GM18870 (cell line): ENCODE results near the gene FER1L5.

Experiments used
- ATAC-seq: cut with Tn5 transposase; IDR thresholded peaks from one replicate; pipeline ENCODE4 v1.9.1; 2021; ENCODE audit warnings: moderate library complexity; ENCODE audit not compliant: unreplicated experiment

FER1L5 gene

DNA sequence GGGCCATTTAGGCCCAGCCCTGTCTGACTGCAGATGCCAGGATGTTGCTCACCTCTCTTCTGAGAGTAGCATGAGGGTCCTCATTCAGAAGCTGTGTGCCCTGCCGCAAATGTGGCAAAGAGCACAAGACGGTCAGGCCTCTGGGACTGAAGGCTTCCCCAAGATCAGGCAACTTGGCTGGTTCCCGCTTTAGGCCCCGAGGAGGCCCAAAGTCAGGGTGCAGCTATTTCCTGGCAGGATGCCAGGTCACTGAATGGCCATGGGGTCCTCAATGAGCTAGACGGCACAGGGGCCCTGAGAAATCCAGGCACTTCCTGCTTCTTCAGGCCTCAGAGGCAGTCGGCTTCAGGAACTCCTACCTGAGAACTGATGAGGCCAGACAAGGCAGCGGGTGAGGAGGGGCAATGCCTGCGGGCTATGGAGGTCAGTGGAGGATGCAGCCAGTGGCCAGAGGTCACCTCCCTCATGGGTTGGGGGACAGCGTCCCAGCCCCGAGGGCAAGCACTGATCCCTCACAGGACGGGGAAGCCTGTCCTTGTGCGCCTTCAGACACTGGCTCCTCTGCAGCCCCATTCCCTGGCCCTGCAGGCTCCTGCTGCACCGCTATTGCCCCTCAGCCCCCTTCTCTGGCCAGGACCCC lies 52.4 kb downstream of the FER1L5 start:
- no peak for ATAC-seq

DNA sequence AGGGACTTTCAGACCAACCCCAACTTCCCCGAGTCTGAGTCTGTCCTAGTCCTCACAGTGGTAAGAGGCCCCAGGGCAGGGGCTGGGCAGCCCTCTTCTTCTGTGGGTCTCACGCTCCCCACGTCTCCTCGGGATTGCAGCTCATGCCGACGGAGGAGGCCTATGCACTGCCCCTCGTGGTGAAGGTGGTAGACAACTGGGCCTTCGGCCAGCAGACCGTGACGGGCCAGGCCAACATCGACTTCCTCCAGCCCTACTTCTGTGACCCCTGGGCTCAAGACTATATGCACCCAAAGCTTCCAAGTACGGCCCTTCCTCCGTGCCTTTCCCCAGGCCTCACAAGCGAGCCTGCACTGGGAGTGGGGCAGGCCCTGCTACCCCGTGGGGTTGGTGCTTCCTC lies 53.0 kb downstream of the FER1L5 start:
- no peak for ATAC-seq

DNA sequence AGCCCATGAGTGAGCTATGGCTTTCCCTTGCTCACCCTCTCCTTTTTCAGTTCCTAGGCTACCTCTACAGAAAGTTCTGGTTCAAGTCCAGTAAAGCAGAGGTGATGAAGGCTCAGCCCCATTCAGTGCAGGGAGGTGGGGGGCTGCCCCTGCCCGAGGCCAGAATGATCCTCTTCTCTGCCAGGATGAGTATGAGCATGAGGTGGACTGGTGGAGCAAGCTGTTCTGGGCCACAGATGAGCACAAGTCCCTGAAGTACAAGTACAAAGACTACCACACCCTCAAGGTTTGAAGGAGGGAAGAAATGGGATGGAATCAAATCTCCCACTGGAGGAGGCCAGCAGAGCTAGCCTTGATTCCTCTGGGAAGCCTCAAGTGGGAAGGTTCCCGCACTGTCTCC lies 54.9 kb downstream of the FER1L5 start:
- no peak for ATAC-seq

DNA sequence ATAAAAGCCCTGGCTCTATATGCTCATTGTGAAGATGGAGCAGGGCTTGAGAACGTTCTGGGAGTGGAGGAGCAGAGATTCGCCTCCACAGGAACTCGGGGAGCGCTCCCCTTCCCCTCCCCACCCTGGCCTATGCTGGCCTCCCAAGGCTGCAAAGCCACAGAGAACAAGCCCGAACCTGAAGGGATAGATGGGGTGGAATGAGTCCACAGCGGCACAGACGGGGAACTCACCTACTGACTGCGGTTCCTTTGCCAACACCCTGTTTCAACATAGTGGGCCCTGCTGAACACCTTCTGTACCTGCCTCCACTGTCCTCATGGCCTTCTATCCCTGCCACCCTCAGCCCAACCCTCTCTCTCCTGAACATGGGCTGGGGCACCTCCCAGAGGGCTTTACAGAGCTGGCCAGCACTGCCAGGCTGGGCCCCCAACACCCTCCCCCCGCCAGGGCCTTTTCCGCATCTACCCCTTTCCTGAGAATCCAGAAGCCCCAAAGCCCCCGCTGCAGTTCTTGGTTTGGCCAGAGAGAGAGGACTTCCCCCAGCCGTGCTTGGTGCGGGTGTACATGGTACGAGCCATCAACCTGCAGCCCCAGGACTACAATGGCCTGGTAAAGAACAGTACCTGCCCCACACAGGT lies 55.8 kb downstream of the FER1L5 start:
- ATAC-seq: no peak

DNA sequence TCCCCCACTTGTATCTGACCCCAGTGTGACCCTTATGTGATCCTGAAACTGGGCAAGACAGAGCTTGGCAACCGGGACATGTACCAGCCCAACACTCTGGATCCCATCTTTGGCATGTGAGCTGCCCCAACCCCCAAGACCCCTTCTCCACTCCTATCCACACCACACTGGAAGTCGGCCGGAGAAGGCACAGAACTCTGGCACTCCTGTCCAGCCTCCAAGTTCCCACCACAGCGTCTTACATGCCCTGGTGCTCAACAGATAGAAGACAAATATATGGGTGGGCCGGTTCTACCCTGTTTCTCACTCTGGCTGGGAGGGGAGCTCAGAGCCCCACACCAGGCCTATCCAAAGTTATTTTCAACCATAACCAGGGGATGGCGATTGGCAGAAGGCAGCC lies 56.5 kb downstream of the FER1L5 start:
- ATAC-seq: no peak

DNA sequence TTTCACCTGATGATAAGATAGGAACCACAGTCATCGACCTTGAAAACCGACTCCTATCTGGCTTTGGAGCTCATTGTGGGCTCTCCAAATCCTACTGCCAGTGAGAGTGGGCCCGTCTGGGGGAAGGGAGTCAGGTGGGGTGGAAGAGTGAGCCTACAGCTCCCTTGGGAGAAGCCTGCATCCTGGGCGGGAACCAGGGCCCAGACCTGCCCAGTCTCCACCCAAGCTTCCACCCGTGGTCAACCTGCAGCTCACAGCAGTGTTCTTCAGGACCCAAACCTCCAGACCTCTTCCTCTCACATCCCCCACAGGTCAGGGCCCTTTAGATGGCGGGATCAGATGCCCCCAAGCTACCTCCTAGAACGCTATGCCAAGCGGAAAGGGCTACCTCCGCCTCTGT lies 57.1 kb downstream of the FER1L5 start:
- ATAC-seq: no peak

DNA sequence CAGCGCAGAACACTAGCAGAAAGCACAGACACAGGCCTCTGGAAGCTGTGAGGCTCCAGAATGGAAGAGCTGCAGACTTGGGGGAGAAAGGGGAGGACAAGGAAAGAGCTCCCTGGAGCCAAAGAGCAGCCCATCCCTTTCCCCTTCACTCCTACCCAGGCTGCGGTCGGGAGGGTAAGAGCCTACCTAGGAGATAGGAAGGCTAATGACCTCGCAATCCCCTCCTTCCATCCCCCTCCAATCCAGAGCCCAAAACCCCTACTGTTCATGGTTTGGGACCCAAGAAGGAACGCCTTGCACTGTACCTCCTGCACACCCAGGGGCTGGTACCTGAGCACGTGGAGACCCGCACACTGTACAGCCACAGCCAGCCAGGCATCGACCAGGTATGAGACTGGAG lies 57.5 kb downstream of the FER1L5 start:
- ATAC-seq: no peak

DNA sequence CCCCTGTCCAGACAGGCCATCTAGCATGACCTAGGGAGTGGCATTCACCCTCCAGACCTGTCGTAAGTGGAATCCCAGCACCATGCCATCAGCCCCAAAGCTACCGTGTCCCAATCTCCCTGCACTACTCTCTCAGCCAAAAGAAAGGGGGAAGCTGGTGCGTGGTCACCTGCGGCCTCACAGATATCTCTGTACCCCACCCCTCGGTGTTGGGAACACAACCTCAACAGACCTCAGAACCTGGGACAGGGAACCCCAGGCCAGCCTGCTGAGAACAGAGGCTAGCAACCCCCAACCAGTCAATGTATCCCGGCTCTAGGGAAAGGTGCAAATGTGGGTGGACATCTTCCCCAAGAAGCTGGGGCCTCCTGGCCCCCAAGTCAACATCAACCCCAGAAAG lies 59.1 kb downstream of the FER1L5 start:
- ATAC-seq: no peak

DNA sequence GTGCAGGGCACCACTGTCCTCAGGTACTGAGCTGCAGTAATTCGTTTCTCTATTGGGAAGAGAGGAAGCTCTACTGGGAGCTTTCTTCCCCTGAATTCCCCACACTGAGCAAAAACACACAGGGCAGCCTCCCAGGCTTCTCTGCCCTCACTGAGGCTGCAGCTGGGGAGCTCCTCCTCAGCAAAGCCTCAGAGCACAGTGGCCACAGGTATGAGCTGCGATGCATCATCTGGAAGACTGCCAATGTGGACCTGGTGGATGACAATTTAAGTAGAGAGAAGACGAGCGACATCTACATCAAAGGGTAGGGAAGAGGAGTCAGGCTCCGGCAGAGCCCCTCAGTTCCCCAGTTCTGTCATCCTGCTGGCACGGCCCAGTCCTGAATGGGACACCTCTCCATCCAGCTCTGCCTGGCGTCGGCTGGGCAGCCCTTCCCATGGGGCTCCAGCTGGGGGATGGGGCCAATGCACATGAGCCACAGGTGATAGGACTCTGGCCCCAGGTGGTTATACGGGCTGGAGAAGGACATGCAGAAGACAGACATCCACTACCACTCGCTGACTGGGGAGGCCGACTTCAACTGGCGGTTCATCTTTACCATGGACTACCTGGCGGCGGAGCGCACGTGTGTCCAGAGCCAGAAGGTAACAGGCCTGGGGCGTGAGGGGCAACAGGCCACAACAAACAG lies 59.7 kb downstream of the FER1L5 start:
- no peak for ATAC-seq

DNA sequence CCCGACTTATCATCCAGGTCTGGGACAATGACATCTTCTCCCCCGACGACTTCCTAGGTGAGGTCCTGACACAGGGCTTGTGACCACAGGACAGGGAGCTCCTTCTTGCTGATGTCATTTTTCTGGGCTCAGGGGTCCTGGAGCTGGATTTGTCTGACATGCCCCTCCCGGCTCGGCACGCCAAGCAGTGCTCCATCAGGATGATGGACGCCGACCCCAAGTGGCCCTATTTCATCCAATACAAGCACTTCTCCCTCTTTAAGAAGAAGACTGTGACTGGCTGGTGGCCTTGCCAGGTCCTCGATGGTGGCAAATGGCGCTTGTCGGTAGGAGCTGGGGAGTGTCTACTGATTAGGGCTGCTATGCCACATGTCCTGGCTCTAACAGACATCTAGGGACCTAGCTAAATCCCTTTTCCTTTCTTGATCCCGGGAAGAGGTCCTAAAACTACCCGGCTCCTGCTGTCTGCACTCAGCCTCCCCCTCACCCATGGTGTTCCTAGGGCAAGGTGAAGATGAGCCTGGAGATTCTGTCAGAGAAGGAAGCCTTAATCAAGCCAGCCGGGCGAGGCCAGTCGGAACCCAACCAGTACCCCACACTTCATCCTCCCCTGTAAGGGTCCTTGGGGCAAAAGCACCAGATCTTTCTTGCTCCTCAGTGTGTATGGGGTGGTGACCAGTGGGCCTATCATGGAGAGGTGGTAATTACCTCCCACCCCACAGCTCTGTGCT lies 60.6 kb downstream of the FER1L5 start:
- ATAC-seq: no peak

DNA sequence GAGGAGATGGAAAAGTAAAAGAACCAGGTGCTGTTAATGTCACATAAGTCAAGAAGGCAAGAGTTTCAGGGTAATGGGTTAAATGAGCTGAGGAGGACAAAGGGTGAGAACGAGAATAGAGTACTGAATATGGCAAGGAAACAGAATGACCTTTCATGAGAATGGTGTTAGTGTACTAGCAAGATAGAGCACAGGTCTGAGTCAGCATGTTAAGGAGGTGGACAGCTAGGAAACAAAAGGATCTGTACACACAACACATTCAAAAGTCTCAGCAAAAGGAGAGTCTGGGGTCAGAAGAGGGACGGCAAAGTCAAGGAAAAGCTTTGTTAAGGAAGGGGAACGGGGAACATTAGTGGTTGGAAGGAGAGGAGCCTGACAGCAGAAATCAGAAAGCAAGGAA lies 68.4 kb downstream of the FER1L5 start:
- ATAC-seq: no peak

DNA sequence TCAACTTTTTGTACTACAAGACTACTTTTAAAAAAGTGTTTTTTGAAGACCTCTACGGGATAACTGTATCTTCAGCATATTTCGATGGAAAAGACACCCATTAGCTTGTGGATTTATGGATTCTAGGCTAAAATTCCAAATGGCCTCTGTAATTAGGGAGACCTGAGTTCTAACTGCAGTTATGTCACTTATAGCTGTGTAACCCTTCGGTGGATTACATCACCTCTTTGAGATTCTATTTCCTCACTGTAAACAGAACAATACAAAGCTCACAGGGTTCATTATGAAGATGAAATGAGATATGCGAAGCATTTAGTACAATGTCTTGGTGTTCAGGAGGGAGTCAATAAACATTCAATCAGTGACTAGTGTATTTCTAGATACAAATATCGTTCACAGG lies 73.1 kb downstream of the FER1L5 start:
- ATAC-seq: no peak

DNA sequence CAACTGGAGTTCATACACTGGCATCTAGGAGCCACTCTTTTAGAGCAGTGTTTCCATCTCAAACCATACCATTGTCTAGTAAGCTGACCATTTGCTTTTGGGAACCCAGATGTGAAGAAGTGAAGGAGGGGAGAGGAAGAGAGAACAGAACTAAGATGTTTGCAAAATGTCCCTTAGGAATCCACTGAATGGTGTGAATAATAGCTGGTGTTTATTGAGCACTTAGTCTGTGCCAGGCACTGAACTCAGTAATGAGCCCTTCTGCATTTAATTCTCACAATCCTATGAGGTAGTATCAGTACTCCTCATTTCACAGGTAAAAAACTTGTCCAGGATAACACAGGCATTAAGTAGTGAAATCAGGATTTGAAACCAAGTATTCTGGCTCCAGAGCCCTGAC lies 73.8 kb downstream of the FER1L5 start:
- ATAC-seq: no peak

DNA sequence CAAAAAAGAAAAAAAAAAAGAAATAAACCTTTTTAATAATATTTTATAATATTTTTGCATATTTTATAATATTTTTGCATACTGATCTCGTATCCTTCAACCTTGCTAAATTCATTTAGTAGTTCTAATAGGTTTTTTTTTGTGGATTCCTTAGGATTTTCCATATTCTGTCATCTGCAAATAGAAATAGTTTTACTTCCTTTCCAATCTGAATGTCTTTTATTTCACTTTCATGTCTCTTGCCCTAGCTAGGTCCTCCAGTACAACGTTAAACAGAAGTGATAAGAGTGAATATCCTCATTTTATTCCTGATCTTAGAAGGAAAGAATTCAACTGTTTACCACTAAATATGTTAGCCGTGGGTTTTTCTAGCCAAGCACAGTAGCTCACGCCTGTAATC lies 83.6 kb downstream of the FER1L5 start:
- no peak for ATAC-seq

DNA sequence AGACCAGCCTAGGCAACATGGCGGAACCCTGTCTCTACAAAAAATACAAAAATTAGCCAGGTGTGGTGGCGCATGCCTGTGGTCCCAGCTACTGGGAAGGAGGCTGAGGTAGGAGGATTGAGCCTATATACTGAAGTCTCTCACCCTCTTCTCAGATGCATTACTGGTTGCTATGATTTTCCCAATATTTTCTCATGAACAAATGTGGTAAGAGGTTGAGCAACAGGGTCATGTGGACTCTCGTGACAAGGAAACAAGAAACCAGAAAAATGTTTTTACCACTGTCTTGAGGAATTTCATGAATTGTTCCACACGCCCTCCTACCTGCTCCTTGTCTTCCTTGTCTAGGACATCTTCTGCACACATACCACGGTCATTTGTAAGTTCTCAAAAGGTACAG lies 84.9 kb downstream of the FER1L5 start:
- ATAC-seq: no peak

DNA sequence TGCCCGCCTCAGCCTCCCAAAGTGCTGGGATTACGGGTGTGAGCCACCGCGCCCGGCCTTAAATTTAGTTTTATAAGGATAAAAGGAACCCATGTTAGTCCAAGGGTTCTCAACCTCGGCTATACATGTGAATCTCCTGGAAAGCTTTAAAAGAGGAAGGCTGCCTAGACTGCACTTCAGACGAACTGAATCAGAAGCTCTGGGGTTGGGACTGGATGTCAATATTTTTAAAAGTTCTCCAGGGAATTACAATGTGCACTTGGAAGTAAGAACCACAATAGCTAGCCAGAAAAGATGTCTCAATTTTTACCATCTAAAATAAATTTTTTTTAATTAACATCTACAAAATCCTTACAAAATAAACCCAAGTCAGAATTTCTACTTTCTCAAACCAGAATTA lies 87.2 kb downstream of the FER1L5 start:
- ATAC-seq: no peak

DNA sequence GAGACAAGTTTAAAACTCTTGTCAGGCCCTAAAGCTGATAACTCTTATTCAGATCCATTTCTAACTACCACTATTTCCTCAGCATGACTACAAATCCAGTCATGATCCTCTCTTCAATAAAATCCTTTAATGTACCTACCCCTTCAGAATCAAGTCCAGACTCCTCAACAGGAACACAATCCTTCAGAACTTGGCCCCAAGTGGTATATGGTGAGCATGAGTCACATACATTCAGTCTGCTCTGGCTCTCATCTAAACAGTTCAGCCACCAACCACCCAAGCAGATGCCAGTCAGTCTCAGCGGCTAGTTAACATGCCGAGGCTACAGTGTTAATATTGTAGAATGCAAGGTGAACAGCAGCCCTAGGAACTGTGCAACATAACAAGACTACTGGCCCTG lies 87.6 kb downstream of the FER1L5 start:
- no peak for ATAC-seq

DNA sequence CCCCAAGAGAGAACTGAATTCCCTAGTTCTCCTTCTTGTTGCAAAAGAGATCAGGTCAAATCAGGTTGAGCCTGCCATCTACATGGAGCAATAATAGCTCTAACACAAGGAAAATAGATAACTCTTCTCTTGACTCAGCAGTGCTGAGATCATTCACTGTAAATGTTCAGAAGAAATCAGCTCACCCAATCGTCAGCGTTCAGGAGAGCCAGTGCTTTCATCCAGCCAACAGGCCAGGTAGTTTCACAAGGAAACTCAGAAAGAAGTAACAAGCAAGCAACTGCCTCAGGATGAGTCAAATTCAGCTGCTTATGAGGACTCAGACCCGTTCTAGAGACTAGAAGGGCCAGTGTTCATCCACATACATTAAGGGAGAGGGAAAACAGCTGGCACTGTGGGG lies 91.4 kb downstream of the FER1L5 start:
- ATAC-seq: no peak

DNA sequence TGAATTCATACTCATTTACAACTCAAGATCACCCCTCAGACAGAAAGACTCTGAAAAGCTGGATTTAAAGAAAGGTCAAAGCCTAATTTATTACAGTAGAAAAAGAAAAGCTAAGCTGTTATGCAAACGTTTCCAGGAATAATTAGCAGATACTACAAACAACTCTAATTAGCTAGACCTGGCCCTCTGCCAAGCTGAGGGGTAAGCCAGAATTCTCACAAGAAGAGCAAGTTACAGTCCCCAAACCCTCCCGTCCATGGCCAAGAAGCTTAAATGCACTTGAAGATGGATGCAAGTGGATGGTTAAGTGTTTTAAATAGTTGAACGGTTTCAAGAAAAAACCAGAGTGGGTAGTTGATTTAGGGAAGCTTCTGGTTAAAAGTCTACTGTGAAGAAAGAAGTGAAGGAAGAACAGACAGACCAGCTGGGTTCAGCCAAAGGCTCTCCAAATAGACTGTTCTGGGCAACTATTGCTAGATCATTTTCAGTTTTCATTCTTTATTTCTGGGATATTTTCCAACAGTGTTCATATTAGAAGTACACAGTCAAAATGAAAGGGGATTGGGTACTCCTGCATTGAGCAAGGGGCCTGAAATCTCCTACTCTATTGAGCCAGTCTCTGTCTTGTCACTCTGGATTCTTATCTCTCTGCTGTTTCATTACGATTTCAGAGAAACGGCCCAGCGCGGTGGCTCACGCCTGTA lies 92.5 kb downstream of the FER1L5 start:
- no peak for ATAC-seq

DNA sequence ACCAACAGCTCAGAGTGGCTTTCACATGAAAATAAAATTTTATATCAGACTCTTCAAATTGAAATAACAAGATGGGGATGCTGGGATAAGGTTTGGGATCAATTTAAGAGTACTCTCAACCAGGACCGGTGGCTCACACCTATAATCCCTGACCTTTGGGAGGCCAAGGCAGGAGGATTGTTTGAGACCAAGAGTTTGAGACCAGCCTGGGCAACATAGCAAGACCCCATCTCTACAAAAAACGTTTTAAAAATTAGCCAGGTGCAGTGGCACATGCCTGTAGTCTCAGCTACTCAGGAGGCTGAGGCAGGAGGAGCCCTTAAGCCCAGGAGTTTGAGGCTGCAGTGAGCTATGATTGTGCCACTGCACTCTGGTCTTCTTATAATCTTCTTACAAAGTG lies 94.7 kb downstream of the FER1L5 start:
- ATAC-seq: no peak

DNA sequence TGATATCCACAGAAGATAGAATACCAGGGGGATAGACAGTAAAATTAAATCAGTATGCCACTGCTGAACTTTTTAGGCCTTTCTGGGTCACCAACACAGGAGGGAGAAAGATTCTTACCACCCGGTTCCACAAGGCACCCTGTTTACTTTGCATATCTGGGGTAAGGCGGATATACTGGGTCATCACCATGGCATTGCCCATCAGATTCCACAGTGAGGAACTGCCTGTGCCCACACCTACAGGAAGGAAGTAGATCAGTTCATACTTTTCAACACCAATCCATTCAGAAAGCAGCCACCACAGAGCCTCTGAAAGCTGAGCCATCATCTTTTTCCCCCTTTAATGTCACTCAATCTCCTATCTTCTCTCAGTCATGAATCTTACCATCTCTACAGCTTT lies 95.3 kb downstream of the FER1L5 start:
- no peak for ATAC-seq
